LHCN-M2 (cell line): ENCODE results near the gene PAPPA. TPM values are rescaled to one million over a fixed set of nuclear protein-coding genes. Genes with fewer than 3 reads are reported as not detected.

Experiments used
- DNase-seq: peaks from one replicate; pipeline ENCODE4 v3.0.0-alpha.2; 2012; ENCODE audit warnings: low read depth
- total RNA-seq: library from RNA; depleted of rRNA; stranded (reverse); fragments of >200 nt; gene quantifications from 2 replicates; pipeline ENCODE4 v1.2.3, GENCODE V29; 2014

Gene PAPPA
- total RNA-seq, 1 experiment from 2014 or later: 3.0 TPM

DNA sequence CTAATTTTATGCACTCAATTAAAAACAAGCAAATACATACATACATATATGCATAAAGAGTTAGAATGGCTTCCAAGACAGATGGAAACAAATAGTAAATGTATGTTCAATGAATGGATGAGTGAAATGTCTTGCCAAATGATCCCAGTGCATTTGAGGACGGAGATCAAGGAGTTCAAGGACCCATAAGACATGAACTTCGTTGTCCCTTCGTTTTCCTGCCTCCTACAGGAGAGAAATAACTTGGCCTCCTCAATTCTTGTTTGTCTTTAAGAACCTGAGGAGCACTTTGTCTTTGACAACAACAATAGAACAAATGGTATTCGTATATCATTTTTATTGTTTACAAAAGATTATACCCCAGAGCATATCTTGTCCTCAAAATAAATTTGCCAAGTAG is 2.4 kb upstream of the PAPPA start:
- no peak for DNase-seq

DNA sequence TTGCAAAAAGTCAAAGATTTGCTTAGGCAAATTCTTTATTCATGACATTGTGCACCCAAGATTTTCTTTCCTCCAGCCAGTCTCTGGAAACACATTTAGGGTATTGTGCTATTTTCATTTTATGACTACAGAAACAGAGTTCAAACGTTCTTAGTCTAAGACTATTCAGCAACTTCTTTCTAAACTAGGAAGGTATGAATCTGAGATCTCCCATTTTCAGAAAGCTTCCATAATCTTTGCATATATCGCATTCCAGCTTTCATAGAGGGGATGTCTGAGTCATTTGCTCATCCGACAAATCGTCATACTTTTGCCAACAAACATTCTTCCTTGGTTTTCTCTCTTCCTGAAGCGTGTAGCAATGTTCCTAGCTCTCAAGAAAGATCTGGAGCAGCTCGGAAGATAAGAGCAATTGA is 1.6 kb upstream of the PAPPA start:
- DNase-seq: peak; percentile 74

DNA sequence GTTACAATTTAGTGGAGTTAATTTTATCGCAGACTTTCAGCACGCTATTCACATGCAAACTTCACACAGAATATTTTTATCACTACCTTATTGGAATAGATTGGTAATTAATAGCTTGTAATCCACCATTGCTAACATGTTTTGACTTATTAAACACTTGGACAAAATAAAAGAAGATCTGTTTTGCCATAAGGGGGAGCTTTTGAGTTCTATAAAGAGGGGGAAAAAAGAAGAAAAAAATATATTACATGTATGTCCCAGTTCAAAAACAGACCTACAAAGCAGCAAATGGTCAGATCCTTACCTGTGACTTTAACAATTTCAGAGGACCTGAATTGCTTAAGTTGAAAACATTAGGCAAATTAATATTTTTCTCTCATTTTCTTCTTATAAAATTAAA is 1.2 kb upstream of the PAPPA start:
- peak; percentile 54 for DNase-seq

DNA sequence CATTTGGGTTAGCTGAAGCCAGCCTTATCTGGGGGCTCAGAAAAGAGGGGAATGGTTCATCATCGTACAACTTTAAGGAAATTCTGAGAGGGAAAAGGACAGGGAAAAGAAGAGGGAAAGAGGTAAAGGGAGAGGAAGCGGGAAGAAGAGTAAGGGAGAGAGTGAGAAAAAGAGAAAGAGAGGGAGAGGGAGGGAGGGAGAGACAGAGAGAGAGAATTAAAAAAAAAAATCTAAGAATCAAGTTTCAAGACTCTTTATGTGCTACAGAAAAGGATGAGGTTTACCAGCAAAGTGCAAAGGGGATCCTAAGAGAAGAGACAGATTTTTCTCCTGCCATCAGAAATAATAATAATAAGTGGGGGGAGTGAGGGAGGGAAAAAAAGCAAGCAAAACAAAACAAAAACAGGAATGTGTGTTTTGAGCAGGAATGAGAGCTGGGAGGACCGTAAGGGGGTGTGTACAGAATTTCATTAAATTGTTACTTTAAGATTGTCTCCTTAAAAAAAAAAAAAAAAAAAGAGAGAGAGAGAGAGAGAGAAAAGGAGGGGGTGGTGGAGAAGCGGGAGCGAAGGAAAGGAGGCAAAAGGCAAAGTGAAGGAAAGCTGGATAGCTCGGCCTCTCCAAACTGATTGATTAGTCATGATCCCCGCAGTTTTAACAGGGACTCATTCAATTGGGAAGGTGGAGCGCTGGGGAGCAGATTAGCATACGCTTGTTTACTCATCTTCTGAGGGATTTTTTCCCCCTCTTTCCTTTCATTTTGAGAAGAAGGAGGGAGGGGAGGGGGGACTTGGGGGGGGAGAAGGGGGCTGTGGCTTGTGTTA is 438 bp upstream of the PAPPA start:
- DNase-seq: peak; percentile 46

DNA sequence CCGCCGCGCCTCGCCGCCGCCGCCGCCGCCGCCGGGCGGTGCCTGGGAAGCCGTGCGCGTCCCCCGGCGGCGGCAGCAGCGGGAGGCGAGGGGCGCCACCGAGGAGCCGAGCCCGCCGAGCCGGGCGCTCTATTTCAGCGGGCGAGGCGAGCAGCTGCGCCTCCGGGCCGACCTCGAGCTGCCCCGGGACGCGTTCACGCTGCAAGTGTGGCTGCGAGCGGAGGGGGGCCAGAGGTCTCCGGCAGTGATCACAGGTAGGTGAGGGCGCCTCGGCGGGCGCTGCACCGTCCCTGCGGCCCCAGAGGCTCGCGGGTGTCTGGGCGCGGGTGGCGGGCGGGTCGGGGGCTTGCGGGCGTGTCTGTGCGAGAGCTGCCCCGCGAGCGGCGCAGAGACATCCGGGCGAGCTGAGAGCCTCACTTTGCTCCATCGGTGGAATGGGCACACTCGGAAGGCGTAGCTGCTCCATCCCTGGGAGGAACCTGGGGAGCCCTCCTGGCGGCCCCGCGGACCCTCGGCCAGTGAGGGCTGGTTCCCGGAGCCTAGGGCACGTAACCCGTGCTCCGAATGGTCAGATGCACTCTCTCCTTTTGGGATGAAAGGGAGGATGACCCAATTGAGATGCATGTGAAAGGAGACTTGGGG is 864 bp downstream of the PAPPA start:
- DNase-seq: no peak

DNA sequence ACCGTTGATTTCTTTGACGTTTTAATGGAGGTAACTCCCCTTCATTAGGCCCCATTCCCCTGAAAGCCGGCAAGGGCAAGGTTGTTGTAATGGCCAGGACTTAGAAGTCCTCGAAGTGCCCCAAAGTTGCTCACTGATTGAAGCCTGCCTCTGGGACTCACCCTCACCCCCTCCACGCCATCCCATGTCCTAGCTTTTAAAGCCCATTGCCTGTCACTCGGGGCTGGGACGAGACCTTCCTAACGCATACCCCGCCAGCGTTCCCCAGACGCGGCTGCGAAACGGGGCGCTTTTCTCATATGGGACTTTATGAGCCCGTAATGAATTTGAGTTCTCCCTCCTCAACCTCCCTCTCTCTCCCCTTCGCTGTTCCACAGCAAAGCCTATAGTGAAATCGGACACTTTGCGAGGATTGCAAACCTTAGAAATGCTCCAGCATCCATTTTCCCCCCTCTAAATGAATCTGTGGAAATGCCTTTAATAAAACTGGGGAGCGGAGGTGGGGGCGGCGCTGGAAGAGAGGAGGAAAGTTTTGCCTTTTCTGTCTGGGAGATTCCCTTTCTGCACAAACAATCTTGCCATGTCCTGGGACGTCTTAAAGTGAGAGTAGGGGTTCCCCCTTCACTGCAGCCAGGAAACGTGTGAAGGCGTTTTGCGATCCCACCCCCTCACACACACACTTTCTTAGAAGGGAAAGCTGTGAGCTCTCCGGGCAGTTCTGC is 1.5 kb downstream of the PAPPA start:
- DNase-seq: no peak

DNA sequence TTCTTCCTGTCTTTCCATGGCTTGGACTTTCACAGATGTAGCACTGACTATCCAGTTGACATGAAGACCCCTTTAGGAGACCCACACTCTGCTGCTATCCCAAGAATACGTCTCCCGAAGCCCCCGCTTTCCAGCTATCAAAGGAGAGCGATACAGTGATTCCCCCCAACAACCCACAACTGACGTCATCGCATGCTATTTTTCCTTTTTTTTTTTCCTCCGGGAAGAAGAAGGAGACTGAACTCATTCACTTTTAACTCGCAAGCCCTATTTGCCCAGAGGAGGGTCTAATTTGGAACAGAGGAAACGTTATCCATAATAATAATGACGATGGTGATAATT is 2.1 kb downstream of the PAPPA start:
- DNase-seq: no peak

DNA sequence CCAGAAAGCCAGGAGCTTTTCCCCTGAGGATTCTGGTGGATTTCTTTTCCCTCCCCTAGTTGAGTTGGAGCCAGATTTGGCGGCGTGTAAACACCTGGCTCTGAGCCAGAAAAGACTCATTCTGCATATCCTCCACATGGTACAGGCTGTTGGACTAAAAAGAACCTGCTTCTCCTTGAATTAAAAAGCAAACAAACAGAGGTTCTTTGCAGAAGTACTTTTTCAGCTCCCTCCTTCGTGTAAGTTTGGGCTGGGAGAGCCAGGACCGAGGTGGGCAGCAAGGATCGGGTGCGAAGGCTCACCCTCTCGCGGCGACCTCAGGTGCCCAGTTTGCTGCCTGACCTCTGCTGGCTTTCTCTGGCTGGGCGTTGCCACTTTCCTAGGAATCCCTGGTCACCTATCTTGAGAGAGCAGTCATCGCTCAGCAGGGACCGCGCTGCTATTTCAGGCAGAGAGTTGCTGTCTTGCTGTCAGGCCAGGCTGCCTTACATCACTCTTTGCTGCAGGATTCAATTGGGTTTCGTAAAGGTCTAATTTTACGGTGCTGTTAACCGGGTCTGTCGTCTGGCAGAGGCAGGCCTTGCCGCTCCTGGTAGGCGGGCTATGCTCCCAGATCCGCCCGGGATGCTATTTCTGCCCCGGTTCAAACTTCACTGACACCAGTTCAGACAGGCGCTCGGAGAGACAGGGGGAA is 3.2 kb downstream of the PAPPA start:
- peak; percentile 79 for DNase-seq

DNA sequence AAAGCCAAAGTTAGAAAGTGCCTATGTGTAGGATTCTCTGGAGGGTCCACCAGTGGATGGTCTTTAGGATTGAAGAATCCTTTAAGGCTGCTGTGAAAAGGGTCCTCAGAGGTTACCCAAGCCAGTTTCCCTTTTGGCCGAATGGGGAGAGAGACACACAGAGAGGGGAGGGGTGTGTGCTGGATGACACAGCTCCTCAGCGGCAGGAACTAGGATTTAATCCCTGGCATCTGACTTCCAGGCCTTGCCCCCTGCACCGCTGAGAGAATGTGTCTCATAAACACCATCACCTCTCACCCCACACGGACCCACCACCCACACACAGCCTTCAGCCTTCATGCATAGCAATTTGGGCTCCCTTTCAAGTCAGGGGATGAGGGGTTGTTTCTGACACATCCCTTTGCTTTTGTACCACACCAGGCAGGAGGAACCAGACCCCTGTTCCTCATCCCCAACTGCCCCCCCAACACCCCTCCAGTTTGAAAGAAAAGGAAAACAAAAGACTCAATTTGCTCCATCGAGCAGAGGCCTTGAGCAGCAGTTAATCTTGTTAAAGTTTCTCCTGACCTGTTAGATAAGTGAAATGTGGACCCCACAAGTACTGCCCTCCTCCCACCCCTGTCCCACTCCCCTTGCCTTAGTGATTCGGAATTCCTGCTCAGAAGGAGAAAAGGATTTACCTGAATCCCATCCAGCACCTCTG is 4.0 kb downstream of the PAPPA start:
- no peak for DNase-seq

DNA sequence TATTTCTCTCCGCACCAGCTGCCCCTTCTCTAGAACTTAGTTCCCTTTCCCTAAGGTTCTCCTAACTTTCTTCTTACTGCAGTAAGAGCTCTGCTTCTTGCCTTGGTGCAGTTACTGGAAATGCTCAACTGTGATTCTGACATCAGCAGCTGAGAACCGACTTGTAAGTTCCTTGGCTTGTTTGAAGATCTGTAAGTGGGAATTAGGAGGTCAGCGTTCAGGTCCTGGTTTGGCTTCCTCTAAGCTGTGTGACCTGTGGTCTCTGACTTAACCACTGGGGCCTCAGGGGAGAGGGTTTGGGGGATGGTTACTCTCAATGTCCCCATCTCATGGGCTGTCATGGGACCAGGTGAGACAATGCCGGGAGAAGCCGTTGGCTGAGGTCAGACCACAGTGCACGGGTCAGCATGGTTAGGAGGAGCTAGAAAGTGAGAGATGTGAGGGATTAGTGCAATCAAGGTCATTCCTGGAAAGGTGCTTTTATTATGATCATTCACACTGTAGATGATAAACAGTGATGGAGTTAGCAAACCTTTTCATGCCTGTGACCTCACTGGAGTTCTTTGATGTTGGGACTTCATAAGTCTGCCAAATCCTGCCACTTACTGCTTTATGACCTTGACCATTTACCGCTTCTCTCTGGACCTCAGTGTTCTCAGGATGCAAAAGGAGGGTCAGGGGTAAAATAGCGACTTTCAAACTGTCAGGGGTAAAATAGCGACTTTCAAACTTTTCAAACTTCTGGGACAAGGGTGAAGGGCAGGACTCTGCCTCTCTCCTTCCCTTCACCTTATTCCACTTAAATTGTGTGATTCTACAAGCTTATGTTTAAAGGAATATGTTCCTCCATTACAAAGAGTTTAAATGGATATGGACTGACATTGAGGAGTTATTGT is 7.3 kb downstream of the PAPPA start:
- DNase-seq: no peak

DNA sequence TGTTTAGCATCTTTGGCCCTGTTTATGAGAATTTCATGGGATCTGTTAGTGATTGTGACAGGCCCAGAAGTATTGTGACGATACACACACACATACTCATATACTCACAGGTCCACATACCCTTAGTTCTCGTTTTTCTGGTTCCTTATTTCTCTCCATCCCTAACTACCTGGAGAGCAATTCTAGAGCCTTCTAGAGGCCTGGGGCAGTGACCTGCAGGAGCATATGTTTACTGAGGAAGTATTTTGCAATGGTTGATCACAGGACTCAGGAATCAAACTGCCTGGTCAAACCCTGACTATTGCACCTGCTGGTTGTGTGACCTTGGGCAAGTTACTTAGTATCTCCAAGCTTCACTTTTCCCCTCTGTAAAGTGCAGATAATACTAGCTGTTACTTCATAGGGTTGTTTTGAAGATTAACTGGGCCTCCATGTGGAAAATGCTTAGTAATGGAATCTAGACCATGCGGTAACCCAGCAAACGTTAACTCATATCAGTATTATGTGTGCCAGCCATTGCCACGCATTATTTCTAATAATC is 8.7 kb downstream of the PAPPA start:
- DNase-seq: no peak

DNA sequence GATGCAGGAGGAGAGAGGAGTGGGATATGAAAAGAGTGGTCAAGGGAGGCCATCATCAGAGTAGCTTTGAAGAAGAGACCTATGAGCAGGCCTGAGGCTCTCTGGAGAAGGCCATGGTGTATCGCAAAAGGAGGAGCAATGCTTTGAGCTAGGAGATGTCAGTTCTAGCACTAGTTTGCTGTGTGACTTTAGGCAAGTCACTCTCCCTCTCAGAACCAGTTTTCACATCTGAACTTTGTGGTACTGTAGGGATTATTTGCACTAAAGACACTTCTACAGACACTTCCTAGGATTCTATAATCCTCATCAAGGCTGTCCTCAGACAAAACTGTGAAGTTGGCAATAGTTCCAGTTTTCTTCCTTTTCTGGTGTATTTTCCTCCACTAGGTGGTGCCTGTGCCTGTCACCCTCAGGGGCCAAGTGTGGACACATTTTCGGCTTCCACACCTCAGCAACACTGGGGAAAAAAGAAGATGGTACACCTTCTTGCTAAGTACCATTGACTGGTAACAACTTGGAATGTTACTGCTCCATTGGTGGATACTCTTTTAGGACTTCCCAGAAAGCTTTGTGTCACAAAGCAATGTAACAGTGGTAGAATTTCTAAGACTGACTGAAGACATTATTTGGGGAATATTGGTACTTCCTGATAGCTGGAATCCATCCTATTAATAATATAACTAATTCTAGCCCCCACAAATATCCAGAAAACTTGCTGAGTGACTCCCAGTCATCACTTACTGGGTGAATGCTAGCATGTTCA is 9.9 kb downstream of the PAPPA start:
- DNase-seq: no peak

DNA sequence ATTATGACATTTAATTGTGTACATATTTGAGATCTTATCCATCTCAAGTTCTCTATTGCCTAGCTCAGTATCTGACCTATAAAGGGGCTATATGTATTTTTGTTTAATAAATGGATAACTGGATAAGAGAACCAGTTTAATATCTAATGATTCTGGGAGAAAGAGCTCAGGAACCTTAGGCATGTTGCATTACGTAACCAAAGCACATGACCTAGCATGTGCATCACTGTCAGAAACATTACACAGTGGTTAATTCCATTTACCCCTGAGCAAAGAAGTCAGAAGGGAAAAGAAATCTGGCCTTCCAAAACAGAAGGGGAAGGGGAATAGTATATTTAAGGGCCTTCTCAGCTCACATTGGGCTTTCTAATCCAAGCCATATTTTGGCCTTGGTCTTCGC is 12.3 kb downstream of the PAPPA start:
- no peak for DNase-seq

DNA sequence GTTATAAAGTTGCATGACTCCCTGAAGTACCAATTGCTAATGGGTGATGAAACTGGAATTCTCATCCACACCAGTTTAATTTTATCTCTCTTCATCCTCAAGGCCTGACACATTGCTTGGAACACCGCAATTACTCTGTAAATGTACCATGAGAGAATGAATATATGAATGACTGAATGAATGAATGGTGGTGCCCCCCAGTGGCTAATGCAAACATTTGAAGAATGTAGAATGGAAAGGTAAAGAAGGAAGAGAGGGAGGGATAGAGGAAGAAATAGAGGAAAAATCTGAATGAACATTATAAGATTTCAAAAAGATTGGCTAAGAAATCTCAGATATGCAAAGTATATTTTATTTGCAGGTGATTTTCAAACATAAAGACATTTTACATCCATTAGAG is 13.1 kb downstream of the PAPPA start:
- no peak for DNase-seq

DNA sequence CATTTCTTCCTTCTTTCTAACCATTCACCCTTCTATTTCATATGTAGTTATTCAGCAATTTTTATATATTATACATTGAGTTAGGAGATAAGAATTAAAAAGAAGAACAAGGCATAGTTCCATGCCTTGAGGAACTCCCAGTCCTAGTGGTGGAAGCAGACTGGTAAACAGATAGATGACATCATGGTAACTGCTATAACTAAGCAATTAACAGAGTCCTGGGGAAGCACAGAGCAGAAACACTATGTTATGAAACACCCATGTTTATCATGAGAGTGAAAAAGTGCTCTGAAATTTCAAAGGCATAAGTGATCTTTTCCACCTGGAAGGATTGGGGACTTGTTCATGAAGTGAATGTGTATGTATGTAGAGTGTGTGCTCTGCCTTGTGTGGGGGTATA is 14.6 kb downstream of the PAPPA start:
- DNase-seq: no peak

DNA sequence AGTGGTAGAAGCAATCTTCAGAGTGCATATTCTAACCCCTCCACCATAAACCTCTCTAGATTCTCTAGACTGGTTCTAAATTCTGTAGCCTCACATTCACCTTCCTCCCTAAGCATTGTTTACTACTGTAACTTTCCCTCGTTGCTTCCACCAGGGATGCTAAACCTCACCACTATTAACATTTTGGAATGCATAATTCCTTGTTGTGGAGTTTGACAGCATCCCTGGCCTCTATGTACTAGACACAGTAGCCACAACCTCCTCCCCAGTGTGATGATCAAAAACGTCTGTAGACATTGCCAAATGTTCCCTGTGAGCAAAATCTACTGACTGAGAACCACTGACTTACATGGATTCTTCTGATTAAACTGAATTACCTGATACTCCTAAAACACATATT is 18.6 kb downstream of the PAPPA start:
- DNase-seq: no peak

DNA sequence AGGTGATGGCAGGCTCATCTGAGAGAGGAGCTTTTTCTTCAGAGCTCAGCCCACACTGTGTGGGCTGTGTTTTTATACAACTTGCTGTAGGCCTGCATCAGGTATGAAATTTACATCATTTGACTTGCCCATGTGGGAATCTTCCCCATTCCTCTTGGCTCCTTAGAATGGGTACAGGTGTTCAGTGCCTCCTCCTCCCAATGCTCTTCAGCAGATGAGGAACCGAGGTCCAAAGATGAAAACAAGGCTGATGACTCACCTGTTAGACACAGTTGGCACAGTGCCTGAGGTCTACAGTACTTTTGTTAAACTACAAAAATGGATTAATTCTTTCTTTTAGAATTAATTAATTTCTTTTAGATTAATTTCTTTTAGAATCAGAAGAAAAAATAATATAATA is 20.8 kb downstream of the PAPPA start:
- DNase-seq: peak; percentile 50

DNA sequence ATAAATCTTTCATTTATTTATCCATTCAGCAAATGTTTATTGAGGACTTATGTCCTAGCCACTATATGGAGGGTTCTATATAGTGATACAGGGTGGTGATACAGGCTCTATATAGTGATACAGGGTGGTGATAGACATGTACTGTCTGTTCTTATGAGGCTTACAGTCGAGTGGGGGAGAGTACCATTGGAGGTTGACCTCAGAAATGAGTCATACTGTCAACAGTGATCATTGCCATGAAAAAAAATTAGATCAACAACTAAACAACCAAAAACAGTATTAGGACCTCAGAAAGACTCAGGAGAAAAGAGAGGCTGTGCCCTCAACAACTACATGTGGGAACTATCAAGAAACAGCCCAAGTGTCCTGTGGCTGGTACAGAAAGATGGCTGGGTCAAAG is 22.0 kb downstream of the PAPPA start:
- DNase-seq: peak; percentile 69

DNA sequence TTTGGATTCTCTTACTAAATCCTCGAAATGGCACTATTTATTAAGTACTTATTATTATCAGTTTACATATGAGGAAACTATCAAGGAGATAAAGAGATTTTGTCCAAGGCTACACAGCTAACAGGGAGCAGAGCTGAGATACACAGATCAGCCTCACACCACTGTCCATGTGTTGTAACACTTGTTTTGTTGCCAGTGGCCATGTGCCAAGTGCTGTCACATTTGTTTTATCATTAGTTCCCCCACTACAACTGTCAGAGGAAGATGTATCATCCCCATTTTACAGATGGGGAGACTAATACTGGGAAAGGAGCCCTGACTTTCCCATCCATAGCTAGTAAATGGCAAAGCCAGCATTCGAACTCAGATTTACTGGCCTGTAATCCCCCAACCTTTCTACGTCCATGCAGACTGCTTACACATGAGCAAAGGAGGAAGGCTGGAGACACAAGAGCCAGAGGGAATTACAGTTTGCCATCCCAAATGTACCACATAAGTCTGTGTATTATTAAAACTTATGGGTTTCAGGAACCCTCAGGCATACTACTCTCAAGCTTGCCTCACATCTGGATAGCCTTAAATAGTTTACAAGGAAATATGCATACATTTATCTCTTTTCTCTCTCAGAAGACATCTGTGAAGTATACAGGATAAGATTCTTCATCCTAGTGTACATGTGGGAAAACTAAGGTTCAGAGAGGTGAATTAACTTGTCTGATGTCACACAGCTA is 25.1 kb downstream of the PAPPA start:
- DNase-seq: no peak
